ENCODE data around the gene GIT1. TPM values are rescaled to one million over a fixed set of nuclear protein-coding genes. Genes with fewer than 3 reads are reported as not detected.

GIT1 gene
- total RNA-seq, 4 donors from 2014 or later: 39.2 to 71.8 (median 41.3) TPM

GRCh38 chr17:29546830-29547229 lies 42.6 kb downstream of the GIT1 start:
- Histone ChIP-seq H3K4me3 (no peak overlapping the region), H3K27me3 (no peaks in the 10 kb centered on the region), H3K36me3 (peaks cover 0 to 9% (median 0%) of the 10 kb centered on the region in 4 donors), H3K4me1 (peaks cover 0 to 6% (median 0%) of the 10 kb centered on the region in 4 donors), H3K9me3 (no peaks in the 10 kb centered on the region), H3K27ac (no peak overlapping the region)
- DNase-seq: no peak
- in situ Hi-C loops (cut with MboI; ENCODE audit: low pct_ligation_motif_present in 1 of 4, low pct_unique_long_range_greater_than_20kb in 1 of 4, low sequenced_read_pairs in 3 of 4): loop anchor here in 1 of 4 donors (25.0 kb wide), 1 partner anchor 185 kb away; no protein-coding TSS in a partner anchor
- intact Hi-C loops (cut with DNase I; ENCODE audit: low total_unique reads): no loop called here
- TF ChIP-seq POLR2AphosphoS5 (IDR thresholded peaks at IDR 0.05) (no peak), POLR2A (IDR thresholded peaks at IDR 0.05) (no peak), EP300 (IDR thresholded peaks at IDR 0.05; ENCODE audit: low read depth) (no peak), CTCF (IDR thresholded peaks at IDR 0.05) (no peak)
- 89 to 100% methylated on average over 1 of the region's 1 CpG for WGBS, 2 donors (ENCODE audit: low coverage in 1 of 2)

DNA sequence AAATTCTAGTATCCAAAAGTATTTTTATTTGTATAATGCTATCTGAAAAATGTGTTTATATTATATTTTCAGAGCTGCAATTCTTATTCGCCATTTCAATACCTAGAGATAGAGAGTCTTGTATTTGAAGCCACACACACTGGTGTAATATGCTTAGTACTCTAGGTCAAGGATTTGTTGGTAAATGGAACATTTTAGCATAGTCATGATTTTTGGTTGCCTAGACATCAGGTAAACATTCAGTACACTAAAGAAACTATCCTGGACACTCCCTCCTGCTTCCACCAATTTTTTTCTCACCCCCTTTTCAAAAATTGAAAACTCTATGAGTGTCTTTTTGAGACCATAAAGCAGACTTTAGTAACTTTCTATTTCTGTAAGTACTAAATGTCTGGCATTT lies 43.4 kb downstream of the GIT1 start:
- Histone ChIP-seq H3K4me1 (peaks cover 0 to 6% (median 0%) of the 10 kb centered on the region in 4 donors), H3K9me3 (no peaks in the 10 kb centered on the region), H3K27ac (no peak overlapping the region), H3K36me3 (peaks cover 0 to 10% (median 2%) of the 10 kb centered on the region in 4 donors), H3K4me3 (no peak overlapping the region), H3K27me3 (no peaks in the 10 kb centered on the region)
- intact Hi-C loops (cut with DNase I; ENCODE audit: low total_unique reads) (no loop called here), in situ Hi-C loops (cut with MboI; ENCODE audit: low pct_ligation_motif_present in 1 of 4, low pct_unique_long_range_greater_than_20kb in 1 of 4, low sequenced_read_pairs in 3 of 4) (loop anchor here in 1 of 4 donors (25.0 kb wide), 1 partner anchor 184 kb away; no protein-coding TSS in a partner anchor)
- TF ChIP-seq CTCF (IDR thresholded peaks at IDR 0.05) (no peak), POLR2AphosphoS5 (IDR thresholded peaks at IDR 0.05) (no peak), POLR2A (IDR thresholded peaks at IDR 0.05) (no peak), EP300 (IDR thresholded peaks at IDR 0.05; ENCODE audit: low read depth) (no peak)
- DNase-seq: no peak
- 83 to 89% methylated on average over 1 of the region's 1 CpG for WGBS, 2 donors (ENCODE audit: low coverage in 1 of 2)

DNA sequence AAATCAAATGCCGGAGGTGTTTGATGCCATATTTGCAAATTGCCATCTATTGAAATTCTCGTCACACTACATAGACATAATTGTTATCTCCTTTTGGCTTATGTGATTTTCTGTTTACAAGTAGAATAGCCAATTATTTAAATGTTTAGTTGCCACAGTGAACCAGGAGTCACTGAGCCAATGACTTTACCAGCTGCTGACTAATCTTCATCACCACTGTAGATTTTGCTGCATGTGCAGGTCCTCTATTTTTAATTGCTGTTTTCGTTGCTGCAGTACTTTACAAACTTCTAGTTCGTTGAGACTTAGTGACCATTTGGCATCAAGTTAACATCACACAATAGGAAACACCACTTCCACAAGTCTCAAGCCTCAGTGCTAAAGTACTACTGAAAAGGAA lies 45.4 kb downstream of the GIT1 start:
- H3K36me3 ChIP-seq: peaks cover 0 to 14% (median 5%) of the 10 kb centered on the region in 4 donors
- WGBS, 2 donors (ENCODE audit: low coverage in 1 of 2): 77 to 88% methylated on average over 4 of the region's 4 CpGs
- no peak for DNase-seq
- in situ Hi-C loops (cut with MboI; ENCODE audit: low pct_ligation_motif_present in 1 of 4, low pct_unique_long_range_greater_than_20kb in 1 of 4, low sequenced_read_pairs in 3 of 4): loop anchor here in 1 of 4 donors (25.0 kb wide), 1 partner anchor 182 kb away; no protein-coding TSS in a partner anchor
- no peak overlapping the region for H3K27ac ChIP-seq
- no peaks in the 10 kb centered on the region for H3K4me1 ChIP-seq
- no peak overlapping the region for H3K4me3 ChIP-seq
- H3K9me3 ChIP-seq: no peaks in the 10 kb centered on the region
- no peaks in the 10 kb centered on the region for H3K27me3 ChIP-seq
- intact Hi-C loops (cut with DNase I; ENCODE audit: low total_unique reads): no loop called here
- TF ChIP-seq POLR2A (IDR thresholded peaks at IDR 0.05) (no peak), POLR2AphosphoS5 (IDR thresholded peaks at IDR 0.05) (no peak), CTCF (IDR thresholded peaks at IDR 0.05) (no peak), EP300 (IDR thresholded peaks at IDR 0.05; ENCODE audit: low read depth) (no peak)

GRCh38 chr17:29533976-29534375 lies 55.5 kb downstream of the GIT1 start:
- H3K4me3 ChIP-seq: no peak overlapping the region
- no peak overlapping the region for H3K27ac ChIP-seq
- H3K36me3 ChIP-seq: peaks cover 0 to 33% (median 14%) of the 10 kb centered on the region in 4 donors
- no peak for DNase-seq
- in situ Hi-C loops (cut with MboI; ENCODE audit: low pct_ligation_motif_present in 1 of 4, low pct_unique_long_range_greater_than_20kb in 1 of 4, low sequenced_read_pairs in 3 of 4): loop anchor here in 3 of 4 donors (10.0 to 25.0 kb wide), 3 partner anchors 159 to 172 kb away; no protein-coding TSS in a partner anchor
- H3K4me1 ChIP-seq: no peaks in the 10 kb centered on the region
- no peaks in the 10 kb centered on the region for H3K9me3 ChIP-seq
- 92 to 93% methylated on average over 8 of the region's 8 CpGs for WGBS, 2 donors (ENCODE audit: low coverage in 1 of 2)
- no peaks in the 10 kb centered on the region for H3K27me3 ChIP-seq
- no peak for TF ChIP-seq POLR2A (IDR thresholded peaks at IDR 0.05)
- TF ChIP-seq CTCF (IDR thresholded peaks at IDR 0.05): no peak
- no peak for TF ChIP-seq POLR2AphosphoS5 (IDR thresholded peaks at IDR 0.05)
- no peak for TF ChIP-seq EP300 (IDR thresholded peaks at IDR 0.05; ENCODE audit: low read depth)
- intact Hi-C loops (cut with DNase I; ENCODE audit: low total_unique reads): no loop called here

Data from transverse colon (tissue), 4 donors.